Inflammatory macrophage treated with lipopolysaccharide for 4 hours (primary cell): Measurements from ENCODE around the gene HTR3A.
A peak's percentile ranks its signal among the peaks of the same experiment; 100 is the strongest.
"Not testable (repeated sequence)": the region's sequence is repeated elsewhere in the genome, so short reads cannot be mapped to it uniquely, and the experiment has no call there.

Experiments used
- DNase-seq: peaks from one replicate; pipeline ENCODE4 v3.0.0-alpha.2; 2020

The HTR3A gene

GRCh38 chr11:113974741-113975470, at the start of gene HTR3A:
Gene HTR3A, plus strand, starts transcription at chr11:113975108. Its CDS starts 218 bp downstream, at chr11:113975326.
- no peak for DNase-seq

GRCh38 chr11:113926273-113927197, 48.4 kb upstream of the HTR3A start:
- no peak for DNase-seq

- DNase-seq, result peak; percentile 37
Measured at GRCh38 chr11:113928311-113928710, 46.6 kb upstream of the HTR3A start.

GRCh38 chr11:113932788-113933187, 42.1 kb upstream of the HTR3A start:
- DNase-seq, result no peak

GRCh38 chr11:113934193-113934592, 40.7 kb upstream of the HTR3A start:
- not testable (repeated sequence) for DNase-seq

- DNase-seq, result no peak
Measured at GRCh38 chr11:113934761-113935160, 40.1 kb upstream of the HTR3A start.

GRCh38 chr11:113935858-113936257, 39.0 kb upstream of the HTR3A start:
- DNase-seq, result no peak

- no peak for DNase-seq
Measured at GRCh38 chr11:113937918-113938317, 37.0 kb upstream of the HTR3A start.

- peak; percentile 55 for DNase-seq
Measured at GRCh38 chr11:113942256-113942655, 32.7 kb upstream of the HTR3A start.

GRCh38 chr11:113946162-113946561, 28.7 kb upstream of the HTR3A start:
- DNase-seq, result not testable (repeated sequence)

GRCh38 chr11:113947994-113948393, 26.9 kb upstream of the HTR3A start:
- no peak for DNase-seq

- no peak for DNase-seq
Measured at GRCh38 chr11:113949891-113950290, 25.0 kb upstream of the HTR3A start.

GRCh38 chr11:113951537-113951936, 23.4 kb upstream of the HTR3A start:
- no peak for DNase-seq

- peak; percentile 27 for DNase-seq
Measured at GRCh38 chr11:113952070-113952469, 22.8 kb upstream of the HTR3A start.

GRCh38 chr11:113952588-113952987, 22.3 kb upstream of the HTR3A start:
- DNase-seq, result peak; percentile 63

GRCh38 chr11:113954235-113954634, 20.7 kb upstream of the HTR3A start:
- DNase-seq, result no peak

- no peak for DNase-seq
Measured at GRCh38 chr11:113956986-113957385, 17.9 kb upstream of the HTR3A start.

- no peak for DNase-seq
Measured at GRCh38 chr11:113960702-113961330, 14.1 kb upstream of the HTR3A start.

- no peak for DNase-seq
Measured at GRCh38 chr11:113967361-113967760, 7.5 kb upstream of the HTR3A start.

- DNase-seq, result no peak
Measured at GRCh38 chr11:113971506-113972195, 3.3 kb upstream of the HTR3A start.

GRCh38 chr11:113977071-113977490, 2.2 kb downstream of the HTR3A start:
- DNase-seq, result no peak

- DNase-seq, result no peak
Measured at GRCh38 chr11:113977701-113978100, 2.8 kb downstream of the HTR3A start.

- DNase-seq, result no peak
Measured at GRCh38 chr11:113979431-113979830, 4.5 kb downstream of the HTR3A start.
